NT2/D1 (cell line): ENCODE measurements around the gene TMUB1.

Experiments
- YY1 ChIP-seq: IDR thresholded peaks from 2 replicates; pipeline ENCODE4 v1.6.1; 2011; ENCODE audit not compliant: insufficient read length, insufficient read depth
- ZNF274 ChIP-seq: IDR thresholded peaks from 2 replicates; pipeline ENCODE4 v1.6.1; 2011; ENCODE audit warnings: mild to moderate bottlenecking, low read depth, low read length

DNA sequence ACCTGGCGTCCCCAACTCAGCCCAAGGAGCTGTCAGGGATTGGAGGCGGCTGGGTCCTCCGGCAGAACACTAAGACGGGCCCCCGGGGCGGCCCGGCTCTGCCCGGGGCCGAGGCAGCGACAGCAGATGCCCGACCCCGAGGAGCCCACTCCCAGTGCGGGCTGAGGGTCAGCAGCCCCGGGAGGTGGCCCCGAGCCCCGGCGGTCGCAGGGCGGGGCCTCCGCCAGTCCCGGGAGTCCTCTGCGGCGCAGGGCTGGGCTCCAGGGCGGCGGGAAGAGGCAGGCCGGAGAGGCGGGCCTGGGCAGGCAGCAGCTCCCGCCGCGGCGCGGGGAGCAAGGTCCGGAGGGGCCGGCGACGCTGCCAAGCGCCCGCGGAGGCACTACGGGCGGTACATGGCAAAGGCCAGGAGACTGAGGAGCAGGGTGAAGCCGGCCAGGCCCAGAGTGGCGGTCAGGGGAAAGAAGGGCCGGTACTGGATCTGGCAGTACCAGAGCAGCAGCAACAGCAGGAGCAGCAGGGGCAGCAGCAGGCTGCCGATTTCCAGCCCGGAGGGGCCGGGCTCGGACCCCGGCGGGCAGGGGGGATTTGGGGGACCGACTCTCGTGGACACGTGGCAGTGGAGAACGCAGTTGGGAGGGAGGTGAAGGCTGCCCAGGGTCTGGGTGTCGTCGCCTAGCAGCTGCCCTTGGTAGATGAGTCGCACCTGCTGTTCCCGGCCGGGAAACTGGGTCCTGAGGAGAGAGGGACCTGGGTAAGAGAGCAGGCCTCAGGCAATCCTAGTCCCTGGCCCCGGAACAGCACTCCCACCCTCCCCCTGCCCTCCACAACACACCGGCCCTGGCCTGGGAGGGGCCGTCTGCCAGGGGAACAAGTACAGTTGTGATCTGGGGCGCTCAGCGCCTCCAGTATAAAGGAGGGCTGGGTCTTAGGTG lies 1.9 kb downstream of the TMUB1 start:
- TF ChIP-seq ZNF274 (no peak), YY1 (no peak)
